Measurements from ENCODE around the gene WNT8B.
A peak's percentile ranks its signal among the peaks of the same experiment; 100 is the strongest.

Gene WNT8B

GRCh38 chr10:100462709-100463108 lies at the start of gene WNT8B:
WNT8B (plus strand) TSS chr10:100463009; CDS start chr10:100463169, 160 bp downstream.
- no peak for DNase-seq
- TF ChIP-seq CTCF (IDR thresholded peaks at IDR 0.05), result no peak
- Mint-ChIP-seq H3K36me3 (ENCODE audit: low read depth) (no peaks in the 10 kb centered on the region), H3K9me3 (peaks cover 11% of the 10 kb centered on the region), H3K4me1 (no peaks in the 10 kb centered on the region), H3K27ac (no peak within 1 kb of the TSS), H3K4me3 (no peak within 1 kb of the TSS), H3K27me3 (ENCODE audit: low read depth, poor library complexity) (peaks cover 68% of the 10 kb centered on the region)

- H3K4me3 Mint-ChIP-seq, result no peak overlapping the region
- TF ChIP-seq CTCF (IDR thresholded peaks at IDR 0.05), result no peak
- peaks cover 33% of the 10 kb centered on the region for H3K9me3 Mint-ChIP-seq
- peaks cover 5% of the 10 kb centered on the region for H3K36me3 Mint-ChIP-seq (ENCODE audit: low read depth)
- no peak for DNase-seq
- no peak overlapping the region for H3K27ac Mint-ChIP-seq
- H3K27me3 Mint-ChIP-seq (ENCODE audit: low read depth, poor library complexity), result peaks cover 9% of the 10 kb centered on the region
- no peaks in the 10 kb centered on the region for H3K4me1 Mint-ChIP-seq
These were observed 49.6 kb upstream of the WNT8B start for GRCh38 chr10:100413173-100413572.

- DNase-seq, result no peak
- H3K4me3 Mint-ChIP-seq, result no peak overlapping the region
- TF ChIP-seq CTCF (IDR thresholded peaks at IDR 0.05), result no peak
- peak overlapping the region; percentile 5 for H3K27ac Mint-ChIP-seq
- H3K9me3 Mint-ChIP-seq, result no peaks in the 10 kb centered on the region
- no peaks in the 10 kb centered on the region for H3K36me3 Mint-ChIP-seq (ENCODE audit: low read depth)
- H3K4me1 Mint-ChIP-seq, result no peaks in the 10 kb centered on the region
- H3K27me3 Mint-ChIP-seq (ENCODE audit: low read depth, poor library complexity), result peaks cover 17% of the 10 kb centered on the region
These were observed 42.8 kb upstream of the WNT8B start for GRCh38 chr10:100419911-100420449.

- Mint-ChIP-seq H3K9me3 (no peaks in the 10 kb centered on the region), H3K36me3 (ENCODE audit: low read depth) (no peaks in the 10 kb centered on the region), H3K27ac (no peak overlapping the region), H3K4me1 (no peaks in the 10 kb centered on the region), H3K4me3 (no peak overlapping the region), H3K27me3 (ENCODE audit: low read depth, poor library complexity) (peaks cover 8% of the 10 kb centered on the region)
- TF ChIP-seq CTCF (IDR thresholded peaks at IDR 0.05), result no peak
- no peak for DNase-seq
These were observed 35.4 kb upstream of the WNT8B start for GRCh38 chr10:100427374-100427773.

- Mint-ChIP-seq H3K9me3 (no peaks in the 10 kb centered on the region), H3K36me3 (ENCODE audit: low read depth) (no peaks in the 10 kb centered on the region), H3K27ac (no peak overlapping the region), H3K4me1 (peaks cover 5% of the 10 kb centered on the region), H3K27me3 (ENCODE audit: low read depth, poor library complexity) (no peaks in the 10 kb centered on the region), H3K4me3 (no peak overlapping the region)
- peak; percentile 98 for DNase-seq
- peak; percentile 98 for TF ChIP-seq CTCF (IDR thresholded peaks at IDR 0.05)
These were observed 29.3 kb upstream of the WNT8B start for GRCh38 chr10:100433253-100434240.

All from nephron progenitor cell (in vitro differentiated cells).